ENCODE data around the gene NIN.

GRCh38 chr14:50704454-50705010 lies 126.4 kb downstream of the NIN start:
- TF ChIP-seq, protein P1, sequence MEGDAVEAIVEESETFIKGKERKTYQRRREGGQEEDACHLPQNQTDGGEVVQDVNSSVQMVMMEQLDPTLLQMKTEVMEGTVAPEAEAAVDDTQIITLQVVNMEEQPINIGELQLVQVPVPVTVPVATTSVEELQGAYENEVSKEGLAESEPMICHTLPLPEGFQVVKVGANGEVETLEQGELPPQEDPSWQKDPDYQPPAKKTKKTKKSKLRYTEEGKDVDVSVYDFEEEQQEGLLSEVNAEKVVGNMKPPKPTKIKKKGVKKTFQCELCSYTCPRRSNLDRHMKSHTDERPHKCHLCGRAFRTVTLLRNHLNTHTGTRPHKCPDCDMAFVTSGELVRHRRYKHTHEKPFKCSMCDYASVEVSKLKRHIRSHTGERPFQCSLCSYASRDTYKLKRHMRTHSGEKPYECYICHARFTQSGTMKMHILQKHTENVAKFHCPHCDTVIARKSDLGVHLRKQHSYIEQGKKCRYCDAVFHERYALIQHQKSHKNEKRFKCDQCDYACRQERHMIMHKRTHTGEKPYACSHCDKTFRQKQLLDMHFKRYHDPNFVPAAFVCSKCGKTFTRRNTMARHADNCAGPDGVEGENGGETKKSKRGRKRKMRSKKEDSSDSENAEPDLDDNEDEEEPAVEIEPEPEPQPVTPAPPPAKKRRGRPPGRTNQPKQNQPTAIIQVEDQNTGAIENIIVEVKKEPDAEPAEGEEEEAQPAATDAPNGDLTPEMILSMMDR (conservative IDR thresholded peaks at IDR 0.05; ENCODE audit: low read depth, low read length), result no peak
- TF ChIP-seq USF2 (IDR thresholded peaks at IDR 0.05; ENCODE audit: low read depth, low read length) (no peak), POLR2A (IDR thresholded peaks at IDR 0.05; ENCODE audit: low read depth, low read length) (no peak), MAZ (IDR thresholded peaks at IDR 0.05; ENCODE audit: borderline replicate concordance, low read depth, low read length) (no peak), SMC3 (IDR thresholded peaks at IDR 0.05; ENCODE audit: low read depth, low read length) (no peak), RAD21 (IDR thresholded peaks at IDR 0.05; ENCODE audit: low read length) (no peak), CHD1 (IDR thresholded peaks at IDR 0.05; ENCODE audit: low read depth, low read length) (no peak), RCOR1 (IDR thresholded peaks at IDR 0.05; ENCODE audit: insufficient replicate concordance, low read length) (no peak), FOS (IDR thresholded peaks at IDR 0.05; ENCODE audit: low read depth, low read length) (no peak), ELK1 (IDR thresholded peaks at IDR 0.05; ENCODE audit: borderline replicate concordance, low read depth, low read length) (no peak), CEBPB (IDR thresholded peaks at IDR 0.05; ENCODE audit: low read depth, low read length) (no peak)
